HG02763 (cell line): ENCODE results near the gene TRIM15.
"Not testable (repeated sequence)": the region's sequence is repeated elsewhere in the genome, so short reads cannot be mapped to it uniquely, and the experiment has no call there.

Source experiments
- ATAC-seq: cut with Tn5 transposase; IDR thresholded peaks from one replicate; pipeline ENCODE4 v1.9.1; 2021; ENCODE audit warnings: mild to moderate bottlenecking, moderate library complexity; ENCODE audit not compliant: unreplicated experiment

Gene TRIM15

DNA sequence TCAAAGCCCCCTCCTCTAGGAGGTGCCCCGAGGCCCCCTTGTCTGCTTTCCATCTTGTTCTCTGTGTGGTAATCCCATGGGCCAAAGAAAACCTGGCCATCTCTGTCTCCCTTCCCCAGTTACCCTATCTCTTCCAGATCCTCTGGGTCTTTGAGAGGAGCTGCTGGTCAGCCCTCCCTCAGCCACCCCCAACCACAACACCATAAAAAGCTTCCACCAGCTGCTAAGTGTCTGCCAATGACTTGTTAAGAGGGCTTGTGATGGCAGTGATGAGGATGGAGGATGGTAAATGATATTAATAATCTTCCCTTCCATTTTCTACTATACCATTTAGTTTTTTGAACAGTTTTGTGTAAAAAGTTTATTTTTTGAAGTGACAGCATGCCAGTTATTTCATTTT, 32.6 kb downstream of the TRIM15 start:
- ATAC-seq, result no peak

DNA sequence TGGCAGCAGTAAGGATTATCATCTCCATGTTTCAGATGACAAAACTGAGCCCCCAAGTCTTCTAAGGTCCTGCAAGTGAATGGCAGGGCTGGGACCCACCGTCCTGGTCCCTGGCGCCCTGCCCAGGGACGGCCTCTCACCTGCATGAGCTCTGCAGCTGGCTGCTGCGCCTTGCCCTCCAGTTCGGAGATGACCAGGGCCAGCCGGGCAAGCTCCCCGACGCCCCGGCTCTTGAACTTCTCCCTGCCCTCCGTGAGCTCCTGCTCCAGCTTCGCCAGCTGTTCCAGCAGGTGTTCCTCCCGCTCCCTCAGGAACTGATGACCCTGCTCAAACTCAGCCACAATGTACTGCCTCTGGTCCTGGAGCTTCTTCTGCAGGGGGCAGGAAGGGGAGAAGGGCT, 33.0 kb downstream of the TRIM15 start:
- ATAC-seq, result no peak

- no peak for ATAC-seq
These were observed 35.1 kb downstream of the TRIM15 start for GRCh38 chr6:30198166-30199084.

DNA sequence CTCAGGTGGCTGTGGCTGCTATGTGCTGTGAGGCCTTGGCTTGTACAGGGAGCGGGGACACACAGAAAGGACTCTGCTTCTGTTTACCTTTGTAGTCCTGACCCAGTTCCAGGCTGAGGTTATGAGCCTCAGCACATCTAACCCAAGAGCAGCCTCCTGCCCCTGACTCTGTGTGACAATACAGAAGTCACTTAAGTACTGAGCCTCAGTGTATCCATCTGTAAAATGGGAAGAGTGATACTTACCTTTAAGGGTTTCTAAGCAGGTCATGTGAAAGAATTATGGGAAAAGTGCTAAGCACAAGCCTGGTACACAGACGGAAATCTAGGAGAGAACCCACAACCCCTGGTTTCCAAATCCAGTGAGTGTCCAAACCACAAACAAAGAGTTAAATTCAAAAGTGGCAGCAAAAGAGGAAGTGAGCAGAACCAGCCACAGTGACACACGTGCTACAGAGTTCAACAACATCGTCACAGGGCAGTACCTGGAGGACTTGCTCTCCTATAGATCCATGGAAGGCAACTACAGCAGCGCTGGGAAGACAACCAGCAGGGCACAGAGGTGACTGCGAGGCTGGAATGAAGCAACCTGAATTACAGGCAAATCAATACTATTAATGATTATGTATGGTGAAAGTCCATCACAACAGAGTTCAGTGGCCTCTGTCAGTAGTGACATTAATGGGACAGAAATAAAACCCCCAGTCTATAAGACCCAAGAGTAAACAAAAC, 37.4 kb downstream of the TRIM15 start:
- ATAC-seq, result no peak

DNA sequence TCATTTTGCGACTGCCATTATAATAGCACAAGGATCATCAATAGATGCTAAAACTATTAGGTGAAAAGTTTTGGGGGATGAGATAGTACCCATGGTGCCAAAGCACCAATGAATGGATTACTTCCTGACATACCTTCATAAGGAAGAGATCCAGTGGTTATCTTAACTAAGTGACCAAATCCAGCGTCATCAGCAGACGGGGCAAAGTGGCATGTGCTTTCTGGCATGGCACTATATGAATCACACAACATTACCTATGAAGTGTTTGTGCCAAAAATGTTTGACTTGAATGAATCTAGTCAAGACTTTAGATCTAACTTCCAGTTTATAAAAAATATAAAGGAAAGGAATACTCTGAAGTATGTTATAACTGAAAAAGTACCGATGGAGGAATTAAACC, 39.0 kb downstream of the TRIM15 start:
- ATAC-seq, result no peak

DNA sequence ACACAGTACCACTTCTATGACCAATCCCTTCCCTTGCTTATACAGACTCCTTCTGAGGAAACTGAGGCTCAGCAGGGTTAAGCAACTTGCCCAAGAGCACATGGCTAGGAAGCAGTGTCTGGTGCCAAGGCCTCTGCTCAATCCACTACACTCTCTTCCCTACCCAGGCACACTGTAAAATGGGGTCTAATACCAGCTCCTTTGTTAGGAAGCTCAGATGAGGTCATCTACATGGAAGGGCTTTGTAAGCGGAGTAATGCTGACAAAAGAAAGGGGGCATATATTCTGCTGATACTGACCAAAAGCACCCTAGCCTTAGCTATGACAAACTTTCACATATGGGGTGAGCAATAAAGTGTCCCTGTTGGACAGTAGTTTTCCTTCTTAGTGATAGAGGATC, 40.8 kb downstream of the TRIM15 start:
- ATAC-seq, result no peak

DNA sequence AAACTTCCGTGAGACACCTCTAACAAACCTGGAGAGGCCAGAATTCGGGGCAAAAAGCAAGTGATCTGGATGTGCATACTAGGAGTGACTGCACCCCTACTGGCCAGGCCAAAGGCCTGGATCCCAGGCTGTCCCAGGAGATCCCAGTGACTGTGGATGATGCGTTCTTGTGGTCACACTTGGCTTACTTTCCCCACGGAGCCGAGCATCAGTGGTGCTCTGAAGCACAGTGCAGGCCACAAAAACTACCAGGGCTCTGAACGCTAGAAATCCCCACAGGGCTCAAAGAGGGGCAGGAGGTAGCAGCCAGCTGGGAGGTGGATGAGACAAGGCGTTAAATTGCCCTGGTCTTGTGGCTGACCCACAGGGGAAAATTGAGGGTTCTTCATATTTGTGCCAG, 42.8 kb downstream of the TRIM15 start:
- ATAC-seq, result no peak

GRCh38 chr6:30206799-30207618, 43.7 kb downstream of the TRIM15 start:
- ATAC-seq, result no peak

GRCh38 chr6:30207619-30208295, 44.4 kb downstream of the TRIM15 start:
- no peak for ATAC-seq

- ATAC-seq, result no peak
These were observed 48.0 kb downstream of the TRIM15 start for GRCh38 chr6:30211306-30211705.

GRCh38 chr6:30211899-30212298, 48.6 kb downstream of the TRIM15 start:
- no peak for ATAC-seq

DNA sequence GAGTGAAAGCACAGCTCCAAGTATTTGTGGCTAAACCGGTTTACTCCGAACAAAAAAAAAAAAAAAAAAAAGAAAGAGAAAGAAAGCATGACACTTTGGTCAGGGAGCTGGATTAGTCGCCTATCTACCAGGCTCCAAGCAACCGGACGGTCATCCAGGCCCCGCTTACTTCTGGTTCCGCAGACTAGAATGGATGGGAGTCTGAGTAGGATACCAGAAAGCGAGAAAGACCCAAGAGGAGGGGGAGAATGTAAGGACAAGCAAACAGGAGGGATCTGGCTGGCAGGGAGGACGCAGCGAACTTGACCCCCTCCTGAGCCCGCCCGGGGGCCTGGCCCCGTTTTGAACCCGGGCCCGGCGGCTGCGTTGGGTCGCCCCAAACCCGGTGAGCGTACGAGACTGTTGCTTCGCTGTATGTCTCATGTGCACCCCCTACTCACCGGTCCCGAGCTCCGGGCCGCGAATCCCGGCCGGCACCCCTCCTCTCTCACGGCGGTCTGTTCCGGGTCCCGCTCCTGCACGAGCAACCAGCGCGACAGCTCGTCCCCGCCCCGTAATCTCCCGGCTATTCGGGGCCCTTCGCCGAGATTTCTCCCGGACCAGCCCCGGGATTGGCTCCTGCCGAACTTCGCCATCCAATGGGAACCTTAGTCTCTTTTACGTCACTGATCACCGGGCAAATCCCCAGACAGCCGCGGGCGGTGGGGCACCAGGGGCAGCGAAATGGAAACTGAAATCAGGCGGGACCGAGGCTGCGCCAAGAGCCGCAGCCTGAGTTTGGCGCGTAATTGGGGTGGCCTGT, 49.7 kb downstream of the TRIM15 start, which contains the start of gene TRIM26:
Gene TRIM26, minus strand, starts transcription at position 542 of the 802 bp plus-strand sequence. CDS start 14,303 bp downstream, outside the sequence.
- ATAC-seq, result peak; percentile 85

- no peak for ATAC-seq
These were observed 50.3 kb downstream of the TRIM15 start for GRCh38 chr6:30213667-30213956.

GRCh38 chr6:30213957-30214656, 50.8 kb downstream of the TRIM15 start:
- peak; percentile 45 for ATAC-seq

GRCh38 chr6:30214657-30214982, 51.3 kb downstream of the TRIM15 start:
- no peak for ATAC-seq

GRCh38 chr6:30216096-30216495, 52.8 kb downstream of the TRIM15 start:
- ATAC-seq, result no peak

- no peak for ATAC-seq
These were observed 55.9 kb downstream of the TRIM15 start for GRCh38 chr6:30219244-30219643.

DNA sequence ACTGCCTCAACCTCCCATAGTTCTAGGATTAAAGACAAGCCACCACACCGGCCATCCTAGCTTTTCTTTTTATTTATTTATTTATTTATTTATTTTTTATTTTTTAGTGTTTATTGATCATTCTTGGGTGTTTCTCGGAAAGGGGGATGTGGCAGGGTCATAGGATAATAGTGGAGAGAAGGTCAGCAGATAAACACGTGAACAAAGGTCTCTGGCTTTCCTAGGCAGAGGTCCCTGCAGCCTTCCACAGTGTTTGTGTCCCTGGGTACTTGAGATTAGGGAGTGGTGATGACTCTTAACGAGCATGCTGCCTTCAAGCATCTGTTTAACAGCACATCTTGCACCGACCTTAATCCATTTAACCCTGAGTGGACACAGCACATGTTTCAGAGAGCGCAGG, 58.0 kb downstream of the TRIM15 start:
- not testable (repeated sequence) for ATAC-seq

DNA sequence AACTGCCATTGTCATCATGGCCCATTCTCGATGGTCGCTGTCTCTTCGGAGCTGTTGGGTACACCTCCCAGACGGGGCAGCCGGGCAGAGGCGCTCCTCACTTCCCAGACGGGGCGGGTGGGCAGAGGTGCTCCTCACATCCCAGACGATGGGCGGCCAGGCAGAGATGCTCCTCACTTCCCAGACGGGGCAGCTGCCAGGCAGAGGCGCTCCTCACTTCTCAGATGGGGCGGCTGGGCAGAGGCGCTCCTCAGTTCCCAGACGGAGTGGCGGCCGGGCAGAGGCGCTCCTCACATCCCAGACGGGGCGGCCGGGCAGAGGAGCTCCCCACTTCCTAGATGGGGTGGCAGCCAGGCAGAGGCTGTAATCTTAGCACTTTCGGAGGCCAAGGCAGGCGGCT, 58.6 kb downstream of the TRIM15 start:
- not testable (repeated sequence) for ATAC-seq
